ENCODE results near the gene USP12.

DNA sequence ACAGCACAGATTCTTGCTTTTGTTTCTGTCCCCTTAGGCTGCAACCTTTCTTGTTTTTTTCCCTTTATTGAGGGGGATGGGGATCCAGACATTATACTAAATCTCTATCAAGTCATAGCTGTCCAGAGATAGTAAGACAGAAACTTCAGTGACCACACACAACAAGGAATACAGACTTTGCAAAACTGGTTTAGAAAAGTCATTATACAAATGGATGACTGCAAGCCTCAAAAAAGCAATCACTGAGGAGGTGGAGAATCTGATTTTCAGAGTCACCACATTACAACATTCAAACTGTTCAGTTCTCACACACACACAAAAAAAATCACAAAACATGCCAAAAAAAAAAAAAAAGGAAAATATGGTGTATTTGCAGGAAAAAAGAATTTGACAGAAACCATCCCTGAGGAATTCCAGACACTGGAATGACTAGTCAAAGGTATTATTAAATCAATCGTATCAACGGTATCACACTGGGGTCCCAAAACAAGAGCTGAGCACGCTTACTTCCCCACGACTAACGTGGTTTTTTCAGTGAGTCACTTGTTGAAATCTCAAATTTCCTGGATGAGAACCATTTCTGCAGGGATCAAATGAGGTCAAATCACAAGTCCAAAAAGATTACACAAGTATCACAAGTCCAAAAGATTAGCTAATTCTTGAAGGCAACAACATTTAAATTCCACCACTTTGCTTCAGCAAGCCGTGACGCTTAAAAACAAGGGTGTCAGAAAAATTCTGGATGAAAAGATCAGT, 41.2 kb downstream of the USP12 start:
- TF ChIP-seq, protein P1, sequence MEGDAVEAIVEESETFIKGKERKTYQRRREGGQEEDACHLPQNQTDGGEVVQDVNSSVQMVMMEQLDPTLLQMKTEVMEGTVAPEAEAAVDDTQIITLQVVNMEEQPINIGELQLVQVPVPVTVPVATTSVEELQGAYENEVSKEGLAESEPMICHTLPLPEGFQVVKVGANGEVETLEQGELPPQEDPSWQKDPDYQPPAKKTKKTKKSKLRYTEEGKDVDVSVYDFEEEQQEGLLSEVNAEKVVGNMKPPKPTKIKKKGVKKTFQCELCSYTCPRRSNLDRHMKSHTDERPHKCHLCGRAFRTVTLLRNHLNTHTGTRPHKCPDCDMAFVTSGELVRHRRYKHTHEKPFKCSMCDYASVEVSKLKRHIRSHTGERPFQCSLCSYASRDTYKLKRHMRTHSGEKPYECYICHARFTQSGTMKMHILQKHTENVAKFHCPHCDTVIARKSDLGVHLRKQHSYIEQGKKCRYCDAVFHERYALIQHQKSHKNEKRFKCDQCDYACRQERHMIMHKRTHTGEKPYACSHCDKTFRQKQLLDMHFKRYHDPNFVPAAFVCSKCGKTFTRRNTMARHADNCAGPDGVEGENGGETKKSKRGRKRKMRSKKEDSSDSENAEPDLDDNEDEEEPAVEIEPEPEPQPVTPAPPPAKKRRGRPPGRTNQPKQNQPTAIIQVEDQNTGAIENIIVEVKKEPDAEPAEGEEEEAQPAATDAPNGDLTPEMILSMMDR (conservative IDR thresholded peaks at IDR 0.05; ENCODE audit: low read length) = no peak
- TF ChIP-seq EZH2phosphoT487 (IDR thresholded peaks at IDR 0.05; ENCODE audit: borderline replicate concordance) = no peak

All from Loucy (cell line).